Measurements from ENCODE around the gene APOO.
"Not testable (repeated sequence)": the region's sequence is repeated elsewhere in the genome, so short reads cannot be mapped to it uniquely, and the experiment has no call there.

APOO gene

GRCh38 chrX:23901805-23902204 lies 5.9 kb downstream of the APOO start:
- DNase-seq: peak; percentile 82

GRCh38 chrX:23901060-23901459 lies 6.7 kb downstream of the APOO start:
- no peak for DNase-seq

GRCh38 chrX:23900220-23900797 lies 7.4 kb downstream of the APOO start:
- DNase-seq: no peak

GRCh38 chrX:23898412-23898959 lies 9.3 kb downstream of the APOO start:
- DNase-seq: no peak

- DNase-seq: no peak
Measured at GRCh38 chrX:23896981-23897380, 10.8 kb downstream of the APOO start.

- not testable (repeated sequence) for DNase-seq
Measured at GRCh38 chrX:23896539-23896938, 11.2 kb downstream of the APOO start.

GRCh38 chrX:23894993-23895392 lies 12.7 kb downstream of the APOO start:
- not testable (repeated sequence) for DNase-seq

GRCh38 chrX:23890933-23891332 lies 16.8 kb downstream of the APOO start:
- no peak for DNase-seq

GRCh38 chrX:23888887-23889501 lies 18.7 kb downstream of the APOO start:
- no peak for DNase-seq

- DNase-seq: no peak
Measured at GRCh38 chrX:23887918-23888317, 19.8 kb downstream of the APOO start.

- DNase-seq: no peak
Measured at GRCh38 chrX:23887451-23887850, 20.3 kb downstream of the APOO start.

- DNase-seq: no peak
Measured at GRCh38 chrX:23885803-23886202, 21.9 kb downstream of the APOO start.

- no peak for DNase-seq
Measured at GRCh38 chrX:23884427-23885024, 23.2 kb downstream of the APOO start.

- no peak for DNase-seq
Measured at GRCh38 chrX:23883737-23884354, 23.9 kb downstream of the APOO start.

- DNase-seq: peak; percentile 3
Measured at GRCh38 chrX:23879380-23880090, 28.2 kb downstream of the APOO start.

GRCh38 chrX:23871905-23872546 lies 35.7 kb downstream of the APOO start:
- no peak for DNase-seq

GRCh38 chrX:23870041-23870440 lies 37.7 kb downstream of the APOO start:
- DNase-seq: no peak

- no peak for DNase-seq
Measured at GRCh38 chrX:23864742-23865326, 42.9 kb downstream of the APOO start.

GRCh38 chrX:23861952-23862351 lies 45.8 kb downstream of the APOO start:
- DNase-seq: not testable (repeated sequence)

GRCh38 chrX:23861215-23861896 lies 46.4 kb downstream of the APOO start:
- DNase-seq: no peak

GRCh38 chrX:23859238-23859637 lies 48.5 kb downstream of the APOO start:
- not testable (repeated sequence) for DNase-seq

- no peak for DNase-seq
Measured at GRCh38 chrX:23857935-23858334, 49.8 kb downstream of the APOO start.

Measured in NCI-H526 treated with DMSO at 0.1 percent for 48 hours (cell line).